CD4-positive, alpha-beta T cell treated with Interferon alpha-2 for 1 hour (primary cell): Measurements from ENCODE around the gene APBA3.
A peak's percentile ranks its signal among the peaks of the same experiment; 100 is the strongest.

ENCODE experiments used
- DNase-seq, 2 donors: peaks; one replicate each; pipeline ENCODE4 v3.0.0-alpha.2; 2020 to 2022

APBA3 gene

DNA sequence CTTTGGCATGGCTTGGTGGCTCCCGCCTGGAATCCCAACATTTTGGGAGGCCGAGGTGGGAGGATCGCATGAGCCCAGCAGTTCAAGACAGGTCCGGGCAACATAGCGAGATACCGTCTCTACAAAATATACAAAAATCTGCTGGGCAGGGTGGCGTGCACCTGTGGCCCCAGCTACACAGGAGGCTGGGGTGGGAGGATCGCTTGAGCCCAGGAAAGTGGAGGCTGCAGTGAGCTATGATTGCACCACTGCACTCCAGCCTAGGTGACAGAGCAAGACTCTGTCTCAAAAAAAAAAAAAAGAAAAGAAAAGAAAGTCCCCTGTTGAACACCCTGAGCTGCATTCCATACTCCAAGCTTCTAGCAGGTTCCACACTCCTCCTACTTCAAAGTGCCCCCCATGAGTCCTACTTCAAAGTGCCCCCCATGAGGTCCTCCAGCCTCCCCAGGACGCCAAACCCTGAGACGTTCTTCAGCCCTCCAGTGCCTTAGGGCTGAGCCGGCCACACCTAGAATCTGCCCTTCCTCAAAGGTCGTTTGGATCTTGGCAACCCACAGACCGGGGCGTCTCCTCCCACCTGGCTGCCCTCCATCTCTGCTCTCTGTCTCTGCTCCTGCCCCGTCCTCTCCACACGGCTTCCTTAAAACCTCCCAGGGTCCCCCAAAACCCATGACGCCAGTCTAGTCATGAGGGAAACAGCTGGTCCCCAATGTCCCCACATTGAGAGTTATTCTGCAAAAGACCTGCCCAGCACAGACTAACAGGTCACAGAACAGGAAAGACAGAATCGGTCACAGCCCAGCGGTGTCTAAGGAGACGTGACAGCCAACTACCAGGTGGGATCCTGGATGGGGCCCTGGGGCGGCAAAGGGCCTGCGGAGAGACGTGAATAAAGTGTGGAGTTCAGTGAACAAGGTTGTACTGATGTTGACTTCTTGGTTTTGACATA is 48.6 kb downstream of the APBA3 start:
- DNase-seq: no peak

DNA sequence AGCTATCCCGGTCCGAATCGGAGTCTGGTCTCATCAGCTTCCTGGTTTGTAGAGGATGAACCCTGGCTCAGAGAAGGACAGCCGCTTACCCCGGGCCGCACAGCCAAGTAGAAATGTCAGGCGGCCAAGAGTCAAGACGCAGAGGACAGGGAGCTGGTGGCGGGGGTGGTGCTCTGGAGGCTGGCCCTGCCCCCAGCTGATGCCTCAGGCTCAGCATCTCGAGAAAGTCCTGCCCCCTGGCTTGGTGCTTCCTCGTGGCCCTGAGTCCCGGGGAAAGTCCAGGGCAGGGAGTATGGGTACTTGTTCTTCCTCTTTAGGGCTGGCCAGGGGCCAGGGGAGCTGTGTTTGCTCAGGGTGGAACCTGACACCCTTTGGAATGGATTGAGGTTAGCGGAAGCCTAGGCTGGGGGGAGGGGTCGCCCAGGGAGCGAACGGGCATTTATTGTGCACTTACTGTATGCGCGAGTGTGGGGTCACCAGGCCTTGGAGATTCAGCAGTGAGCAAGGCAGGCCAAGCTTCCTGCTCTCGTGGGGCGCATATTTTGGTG is 51.2 kb downstream of the APBA3 start:
- DNase-seq: peak in 1 of 2 donors; percentile 68

DNA sequence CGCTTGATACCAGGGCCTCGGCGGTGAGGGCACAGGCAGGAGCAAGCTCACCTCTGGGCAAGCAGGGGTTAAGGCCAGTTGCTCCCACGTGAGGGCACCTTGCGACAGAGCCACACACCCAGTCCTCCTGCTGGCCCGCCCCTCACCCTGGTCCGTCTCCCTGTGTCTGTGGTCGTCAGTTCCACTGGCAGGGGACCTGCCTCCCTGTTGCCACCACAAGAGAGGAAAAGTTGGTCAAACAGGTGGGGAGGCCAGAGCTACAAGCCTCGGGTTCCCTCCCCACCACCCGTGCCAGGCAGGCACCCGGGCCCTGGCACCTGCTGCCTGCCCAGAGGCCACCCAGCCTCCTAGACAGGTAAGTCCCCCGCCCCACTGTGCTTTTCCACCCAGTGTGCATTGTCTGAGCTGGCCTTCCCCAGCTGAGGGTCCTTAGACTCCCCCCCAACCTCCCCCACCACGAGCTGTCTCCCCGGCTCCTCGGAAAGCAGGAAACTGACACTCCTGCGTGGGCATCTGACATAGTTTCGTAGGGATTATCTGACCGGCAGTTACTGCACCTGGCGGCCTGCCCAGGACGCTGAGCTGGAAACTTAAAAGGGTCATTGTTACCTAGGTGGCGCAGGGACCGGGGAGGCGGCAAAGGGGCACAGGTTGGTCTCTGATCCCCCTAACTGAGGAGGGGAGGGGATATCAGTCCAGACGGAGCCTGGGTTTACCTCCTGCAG is 53.1 kb downstream of the APBA3 start, which contains the start of gene TJP3:
TJP3 (plus strand) TSS at position 178 of the 725 bp plus-strand sequence. CDS start 20,049 bp downstream, outside the sequence.
- no peak for DNase-seq

DNA sequence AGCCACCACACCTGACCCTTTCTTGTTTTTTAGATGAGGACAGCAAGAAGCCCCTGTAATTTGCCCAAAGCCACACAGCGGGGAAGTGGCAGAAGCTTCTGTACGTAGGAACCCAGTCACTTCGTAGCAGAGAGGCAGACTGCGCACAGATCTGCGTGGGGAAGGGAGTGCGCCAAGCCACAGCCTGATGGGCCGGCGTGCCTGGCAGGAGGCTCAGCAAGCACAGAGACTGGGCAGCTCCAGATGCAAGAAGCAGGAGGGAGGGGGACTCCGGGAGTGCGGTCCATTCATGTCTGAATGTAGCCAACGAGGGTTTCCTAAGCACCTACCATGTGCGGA is 53.7 kb downstream of the APBA3 start:
- DNase-seq: no peak

DNA sequence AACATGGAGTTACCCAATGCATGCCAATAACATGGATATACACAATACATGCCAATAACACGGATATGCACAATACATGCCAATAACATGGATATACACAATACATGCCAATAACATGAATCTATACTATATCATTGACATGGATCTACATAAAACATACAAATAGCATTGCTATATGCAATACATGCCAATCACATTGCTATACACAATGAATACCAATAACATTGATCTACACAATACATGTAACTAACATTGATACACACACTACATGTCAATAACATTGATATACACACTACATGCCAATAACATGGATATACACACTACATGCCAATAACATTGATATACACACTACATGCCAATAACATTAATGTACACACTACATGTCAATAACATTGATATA is 60.3 kb downstream of the APBA3 start:
- DNase-seq: no peak
